ENCODE measurements around the gene SMIM44. TPM values are rescaled to one million over a fixed set of nuclear protein-coding genes. Genes with fewer than 3 reads are reported as not detected.

SMIM44 gene
- total RNA-seq, 4 donors from 2014 or later: not detected

- H3K4me3 ChIP-seq (replicated peaks in 1 of 3): peak within 1 kb of the TSS; percentile 45 to 70 (median 66)
- intact Hi-C loops (cut with DNase I): no loop called here
- peak; percentile 95 for DNase-seq
- WGBS, 2 donors: 0 to 1% methylated on average over 36 to 46 of the region's 52 CpGs
- H3K27me3 ChIP-seq: no peaks in the 10 kb centered on the region
- peaks cover 8 to 12% of the 10 kb centered on the region in 2 donors for H3K4me1 ChIP-seq
- peaks cover 6 to 11% of the 10 kb centered on the region in 2 donors for H3K36me3 ChIP-seq
- peak within 1 kb of the TSS; percentile 90 to 97 (median 95) for H3K27ac ChIP-seq
- H3K9me3 ChIP-seq: no peaks in the 10 kb centered on the region
- peak in 1 of 2 donors; percentile 58 for TF ChIP-seq POLR2A (IDR thresholded peaks at IDR 0.05)
- peak in 1 of 6 experiments; percentile 20 for TF ChIP-seq CTCF (IDR thresholded peaks at IDR 0.05)
Measured at GRCh38 chr19:3500429-3501101, 17.3 kb upstream of the SMIM44 start, which contains the start of gene DOHH. Gene DOHH (minus strand): TSS chr19:3500674. CDS start chr19:3496814, 3,860 bp downstream.

DNA sequence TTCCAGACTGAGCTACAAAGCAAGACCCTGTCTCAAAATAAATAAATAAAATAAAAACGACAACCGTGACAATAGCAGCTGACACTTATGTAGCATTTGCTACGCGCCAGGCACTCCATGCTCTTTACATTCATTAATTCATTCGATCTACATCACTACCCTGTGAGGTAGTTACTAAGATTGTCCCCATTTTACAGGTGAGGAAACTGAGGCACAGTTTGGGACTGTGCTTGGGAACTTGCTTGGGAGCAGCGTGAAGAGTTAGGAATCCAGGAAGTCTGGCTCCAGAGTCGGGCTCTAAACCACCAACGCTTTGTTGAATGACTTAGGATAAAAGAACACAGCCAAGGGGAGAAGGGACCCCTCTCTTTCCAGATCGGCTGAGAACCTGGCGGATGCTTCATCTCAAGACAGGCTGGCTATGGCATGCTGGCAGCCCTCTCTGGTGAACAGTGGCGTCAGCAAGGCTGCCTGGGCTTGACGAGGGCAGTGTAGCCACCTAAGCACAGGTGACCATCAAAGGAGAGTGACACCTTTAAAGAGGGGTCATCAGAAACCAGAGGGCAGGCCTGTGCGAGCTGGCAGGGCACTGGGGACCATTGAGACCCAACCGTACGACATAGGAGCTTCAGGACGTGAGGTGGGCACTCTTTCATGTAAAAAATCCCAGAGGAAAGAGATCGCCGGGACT, 16.6 kb upstream of the SMIM44 start:
- peak overlapping the region; percentile 45 to 70 (median 66) for H3K4me3 ChIP-seq (replicated peaks in 1 of 3)
- no peaks in the 10 kb centered on the region for H3K9me3 ChIP-seq
- peaks cover 10 to 17% of the 10 kb centered on the region in 2 donors for H3K36me3 ChIP-seq
- TF ChIP-seq POLR2A (IDR thresholded peaks at IDR 0.05): no peak
- no peak for TF ChIP-seq CTCF (IDR thresholded peaks at IDR 0.05)
- WGBS, 2 donors: 19 to 22% methylated on average over 18 of the region's 18 CpGs
- peaks cover 8% of the 10 kb centered on the region in 2 donors for H3K4me1 ChIP-seq
- intact Hi-C loops (cut with DNase I): no loop called here
- no peak for DNase-seq
- H3K27ac ChIP-seq: peak overlapping the region in 2 of 3 donors; percentile 90 to 97
- no peaks in the 10 kb centered on the region for H3K27me3 ChIP-seq

GRCh38 chr19:3497757-3498520, 14.7 kb upstream of the SMIM44 start:
- 88 to 93% methylated on average over 5 of the region's 5 CpGs for WGBS, 2 donors

GRCh38 chr19:3496392-3497273, 13.4 kb upstream of the SMIM44 start:
- 95 to 99% methylated on average over 25 to 31 of the region's 32 CpGs for WGBS, 2 donors
- no peak for TF ChIP-seq CTCF (IDR thresholded peaks at IDR 0.05)
- no peak for TF ChIP-seq POLR2A (IDR thresholded peaks at IDR 0.05)
- Histone ChIP-seq H3K36me3 (peaks cover 19 to 33% of the 10 kb centered on the region in 2 donors), H3K4me3 (replicated peaks in 1 of 3) (no peak overlapping the region), H3K27me3 (no peaks in the 10 kb centered on the region), H3K27ac (no peak overlapping the region), H3K4me1 (peaks cover 8% of the 10 kb centered on the region in 2 donors), H3K9me3 (no peaks in the 10 kb centered on the region)
- DNase-seq: no peak
- intact Hi-C loops (cut with DNase I): no loop called here

More at GRCh38 chr19:3497757-3498520, 14.7 kb upstream of the SMIM44 start:
- Histone ChIP-seq H3K27me3 (no peaks in the 10 kb centered on the region), H3K27ac (no peak overlapping the region), H3K4me3 (replicated peaks in 1 of 3) (no peak overlapping the region), H3K36me3 (peaks cover 14 to 22% of the 10 kb centered on the region in 2 donors), H3K4me1 (peaks cover 8% of the 10 kb centered on the region in 2 donors), H3K9me3 (no peaks in the 10 kb centered on the region)
- no peak for DNase-seq
- intact Hi-C loops (cut with DNase I): no loop called here
- TF ChIP-seq POLR2A (IDR thresholded peaks at IDR 0.05) (no peak), CTCF (IDR thresholded peaks at IDR 0.05) (no peak)

Data from thyroid gland (tissue), 4 donors.